ENCODE data around the gene DAB2IP.

DAB2IP gene

DNA sequence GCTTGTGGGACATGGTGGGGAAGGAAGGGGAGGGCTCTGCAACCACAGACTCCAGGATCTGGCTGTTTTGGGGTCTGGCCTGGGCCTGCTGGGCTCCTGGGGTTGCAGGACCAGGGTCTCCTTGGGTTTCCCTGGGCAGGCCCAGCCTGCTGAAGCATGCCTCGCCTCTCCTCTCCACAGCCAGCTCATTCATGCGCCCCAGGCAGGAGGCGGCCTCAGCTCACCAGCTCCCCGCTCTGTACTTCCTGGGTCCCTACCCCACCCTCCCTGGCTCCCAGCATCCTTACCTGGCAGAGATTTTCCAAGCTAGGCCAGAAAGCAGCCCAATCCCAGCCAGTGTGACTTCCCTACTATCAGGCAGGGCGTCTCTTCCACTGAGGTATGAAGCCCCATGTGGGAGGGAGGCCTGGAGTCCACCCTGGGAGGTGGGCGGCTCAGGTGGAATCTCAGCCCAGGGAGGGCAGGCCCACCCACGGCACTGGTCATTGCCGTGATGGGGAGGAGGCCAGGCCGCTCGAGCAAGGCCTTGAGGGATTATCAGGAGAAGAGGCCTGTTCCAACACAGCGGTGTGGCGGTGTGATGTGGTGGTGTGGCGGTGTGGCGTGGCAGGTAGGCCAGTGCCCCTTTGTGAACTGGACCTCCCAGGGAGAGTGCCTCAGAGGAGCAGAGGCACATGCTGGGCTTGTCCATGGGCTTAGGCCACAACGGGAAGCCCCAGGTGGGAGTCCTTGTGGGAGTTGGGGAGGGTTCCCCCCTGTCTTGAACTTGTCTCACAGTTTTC, 103.4 kb downstream of the DAB2IP start:
- TF ChIP-seq CTCF (IDR thresholded peaks at IDR 0.05), result no peak

- no peak for TF ChIP-seq CTCF (IDR thresholded peaks at IDR 0.05)
Observed at GRCh38 chr9:121755581-121755980, 104.1 kb downstream of the DAB2IP start.

GRCh38 chr9:121756474-121757280, 105.2 kb downstream of the DAB2IP start:
- no peak for TF ChIP-seq CTCF (IDR thresholded peaks at IDR 0.05)

DNA sequence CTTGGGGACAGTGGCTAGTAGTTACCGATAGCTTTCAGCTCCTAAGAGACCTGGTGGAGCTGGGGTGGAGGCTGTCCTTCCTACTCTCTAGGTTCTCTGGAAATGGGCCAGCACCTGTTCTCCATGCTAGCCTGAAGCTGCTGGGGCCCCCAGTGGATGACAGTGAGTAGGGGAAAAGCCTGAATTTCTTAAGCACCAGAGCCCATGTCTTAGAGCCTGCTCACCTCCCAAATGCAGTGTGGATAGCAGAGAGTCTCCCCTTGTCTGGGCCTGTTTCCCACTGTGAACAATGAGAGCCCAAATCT, 105.8 kb downstream of the DAB2IP start:
- no peak for TF ChIP-seq CTCF (IDR thresholded peaks at IDR 0.05)

DNA sequence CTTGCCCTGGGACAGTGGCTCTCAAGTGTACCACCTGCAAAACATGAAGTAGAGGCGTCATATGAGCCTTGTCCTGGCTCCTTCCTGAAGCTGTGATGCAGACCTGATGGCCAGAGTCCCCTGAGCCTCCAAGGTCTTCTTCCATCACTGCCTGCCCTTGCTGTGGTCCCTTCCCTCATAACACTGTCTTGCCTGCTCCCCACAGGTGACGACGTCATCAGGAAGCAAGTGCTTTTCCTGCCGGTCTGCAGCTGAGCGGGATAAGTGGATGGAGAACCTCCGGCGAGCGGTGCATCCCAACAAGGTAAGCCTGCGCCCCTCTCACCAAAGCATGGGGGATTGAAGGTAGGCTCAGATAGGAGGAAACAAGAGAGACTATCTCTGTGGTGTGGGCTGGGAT, 107.3 kb downstream of the DAB2IP start:
- TF ChIP-seq CTCF (IDR thresholded peaks at IDR 0.05), result no peak

- no peak for TF ChIP-seq CTCF (IDR thresholded peaks at IDR 0.05)
Observed at GRCh38 chr9:121759996-121760395, 108.6 kb downstream of the DAB2IP start.

DNA sequence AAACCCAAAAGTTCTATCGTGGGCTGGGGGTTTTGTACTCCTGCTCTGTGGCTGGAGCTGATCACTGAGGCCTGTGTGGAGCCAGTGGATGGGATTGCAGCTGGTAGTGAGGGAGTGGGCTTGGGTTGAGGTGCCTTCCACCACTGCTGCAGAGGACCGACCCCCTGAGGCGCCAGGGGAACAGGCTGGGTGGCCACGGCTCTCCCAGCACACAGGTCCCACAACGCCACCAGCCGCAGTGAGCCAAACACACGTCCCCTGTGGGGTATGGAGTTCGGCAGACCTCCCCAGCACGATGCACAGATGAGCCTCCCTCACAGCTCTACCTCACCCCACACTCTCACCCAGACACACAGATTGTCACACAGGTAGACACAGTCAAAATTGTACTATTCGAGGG, 109.1 kb downstream of the DAB2IP start:
- TF ChIP-seq CTCF (IDR thresholded peaks at IDR 0.05), result no peak

All from LNCAP (cell line).